ENCODE results near the gene KRT82.
"Not testable (repeated sequence)": the region's sequence is repeated elsewhere in the genome, so short reads cannot be mapped to it uniquely, and the experiment has no call there.

The KRT82 gene

DNA sequence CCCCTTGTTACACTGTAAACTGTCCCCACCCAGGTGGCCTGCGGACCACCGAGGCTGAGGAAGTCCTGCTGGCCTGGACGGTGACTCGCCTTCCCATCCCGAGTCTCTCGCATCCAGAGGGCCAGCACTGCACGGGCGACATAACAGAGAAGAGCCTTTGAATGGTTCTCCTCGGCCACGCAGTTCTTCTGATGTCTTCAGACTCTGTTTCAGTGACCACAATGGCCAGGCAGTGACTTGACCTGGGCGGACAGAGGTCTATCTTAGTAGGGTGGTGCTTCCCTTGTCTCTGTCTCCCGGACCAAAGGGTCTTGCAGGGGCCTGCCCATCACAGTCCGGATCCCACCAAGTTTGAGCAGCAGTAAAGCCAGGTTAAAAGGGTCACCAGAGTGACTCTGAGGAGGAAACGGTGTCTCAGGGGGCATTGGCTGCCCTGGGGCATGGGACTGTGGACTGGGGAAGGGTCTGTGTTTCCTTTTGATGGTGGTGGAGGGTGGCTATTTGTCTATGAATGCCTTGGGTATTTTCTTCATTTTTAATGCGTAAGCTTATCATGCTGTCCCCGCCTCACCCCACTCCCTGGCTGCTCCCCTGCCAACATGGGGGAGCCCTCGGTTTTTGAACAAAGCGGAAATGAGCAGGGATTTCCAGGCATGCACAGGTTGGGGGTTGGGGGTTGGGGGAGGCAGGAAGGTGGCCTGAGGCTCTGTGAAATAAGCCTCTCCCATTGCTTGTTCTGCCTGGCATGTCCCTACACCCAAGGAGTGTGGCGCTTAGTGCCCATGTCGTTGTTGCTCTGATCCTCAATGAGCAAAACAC lies 49.2 kb downstream of the KRT82 start:
- no peak for DNase-seq

DNA sequence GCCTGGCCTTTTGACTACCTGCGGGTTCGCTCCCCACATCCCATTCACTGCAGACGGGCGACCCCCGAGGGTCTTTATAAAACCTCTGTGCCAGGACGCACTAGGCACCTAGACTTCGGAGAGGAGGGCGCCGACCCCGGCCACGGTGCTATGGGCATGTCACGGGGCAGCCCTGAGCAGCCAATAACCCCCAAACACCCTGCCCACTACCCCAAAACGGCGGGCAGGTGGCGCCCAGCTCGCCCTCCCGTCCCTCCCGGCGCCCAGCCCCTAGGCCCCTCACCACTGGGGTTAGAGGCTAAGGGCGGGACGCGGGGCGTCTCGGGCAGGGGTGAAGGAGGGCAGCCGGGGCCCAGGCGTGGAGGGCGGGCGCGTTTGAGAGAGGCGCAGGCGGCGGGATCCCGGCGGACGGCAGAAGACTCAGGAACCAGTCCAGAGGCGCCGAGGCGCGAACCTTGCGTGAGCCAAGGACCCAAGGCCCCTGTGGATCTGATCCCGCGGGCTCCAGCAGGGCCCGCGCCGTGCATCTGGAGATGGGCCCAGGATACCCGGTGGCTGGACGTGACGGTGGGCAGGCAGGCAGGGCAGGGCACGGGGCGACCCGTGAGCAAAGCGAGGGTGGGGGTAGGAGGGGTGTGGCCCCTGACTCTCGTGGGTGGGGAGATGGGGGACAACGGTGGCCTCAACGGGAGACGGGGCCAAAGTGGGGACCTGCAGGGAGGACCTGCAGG lies 49.9 kb downstream of the KRT82 start:
- no peak for DNase-seq

DNA sequence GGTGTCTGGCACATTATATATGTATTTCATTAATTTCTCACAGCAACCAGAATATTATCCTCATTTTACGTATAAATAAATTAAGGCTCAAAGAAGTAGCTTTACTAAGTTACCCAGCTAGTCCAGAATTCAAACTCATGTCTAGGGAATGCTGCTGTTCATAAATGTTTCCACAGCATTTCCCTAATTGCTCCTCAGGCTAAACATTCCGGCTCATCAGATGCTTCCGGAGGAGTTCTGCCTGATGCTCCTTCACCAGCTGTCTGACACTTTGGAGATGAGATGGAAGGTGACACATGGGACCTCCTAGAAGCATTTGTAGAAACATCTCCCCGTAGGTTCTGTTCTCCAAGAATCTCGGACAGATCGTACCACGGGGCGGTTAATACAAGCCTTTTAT lies 51.0 kb downstream of the KRT82 start:
- DNase-seq, result no peak

DNA sequence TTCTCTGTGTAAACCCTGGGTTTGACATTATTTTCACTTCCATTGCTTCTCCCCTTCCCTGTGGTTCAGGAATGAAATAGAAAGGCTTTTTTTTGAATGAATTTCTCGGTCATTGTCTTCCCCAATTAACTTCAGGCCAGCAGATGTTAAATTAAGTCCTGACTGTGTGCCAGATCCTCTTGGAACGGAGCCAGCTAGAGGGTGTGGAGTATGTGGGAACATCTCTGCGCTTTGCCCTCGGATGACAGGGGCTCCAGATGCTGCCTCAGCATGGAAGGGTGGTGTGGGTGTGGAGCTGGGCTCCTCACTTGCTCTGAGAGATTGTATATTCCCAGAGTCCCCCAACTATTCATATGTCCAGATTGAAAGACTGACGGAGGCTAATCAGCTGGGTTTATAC lies 51.9 kb downstream of the KRT82 start:
- no peak for DNase-seq

- no peak for DNase-seq
These were observed 52.4 kb downstream of the KRT82 start for GRCh38 chr12:52353766-52354165.

GRCh38 chr12:52352951-52353350 lies 53.2 kb downstream of the KRT82 start:
- DNase-seq, result no peak

GRCh38 chr12:52351196-52352059 lies 54.7 kb downstream of the KRT82 start:
- no peak for DNase-seq

- DNase-seq, result no peak
These were observed 55.3 kb downstream of the KRT82 start for GRCh38 chr12:52350786-52351185.

- no peak for DNase-seq
These were observed 56.0 kb downstream of the KRT82 start for GRCh38 chr12:52350021-52350620.

- DNase-seq, result no peak
These were observed 56.9 kb downstream of the KRT82 start for GRCh38 chr12:52349196-52349595.

DNA sequence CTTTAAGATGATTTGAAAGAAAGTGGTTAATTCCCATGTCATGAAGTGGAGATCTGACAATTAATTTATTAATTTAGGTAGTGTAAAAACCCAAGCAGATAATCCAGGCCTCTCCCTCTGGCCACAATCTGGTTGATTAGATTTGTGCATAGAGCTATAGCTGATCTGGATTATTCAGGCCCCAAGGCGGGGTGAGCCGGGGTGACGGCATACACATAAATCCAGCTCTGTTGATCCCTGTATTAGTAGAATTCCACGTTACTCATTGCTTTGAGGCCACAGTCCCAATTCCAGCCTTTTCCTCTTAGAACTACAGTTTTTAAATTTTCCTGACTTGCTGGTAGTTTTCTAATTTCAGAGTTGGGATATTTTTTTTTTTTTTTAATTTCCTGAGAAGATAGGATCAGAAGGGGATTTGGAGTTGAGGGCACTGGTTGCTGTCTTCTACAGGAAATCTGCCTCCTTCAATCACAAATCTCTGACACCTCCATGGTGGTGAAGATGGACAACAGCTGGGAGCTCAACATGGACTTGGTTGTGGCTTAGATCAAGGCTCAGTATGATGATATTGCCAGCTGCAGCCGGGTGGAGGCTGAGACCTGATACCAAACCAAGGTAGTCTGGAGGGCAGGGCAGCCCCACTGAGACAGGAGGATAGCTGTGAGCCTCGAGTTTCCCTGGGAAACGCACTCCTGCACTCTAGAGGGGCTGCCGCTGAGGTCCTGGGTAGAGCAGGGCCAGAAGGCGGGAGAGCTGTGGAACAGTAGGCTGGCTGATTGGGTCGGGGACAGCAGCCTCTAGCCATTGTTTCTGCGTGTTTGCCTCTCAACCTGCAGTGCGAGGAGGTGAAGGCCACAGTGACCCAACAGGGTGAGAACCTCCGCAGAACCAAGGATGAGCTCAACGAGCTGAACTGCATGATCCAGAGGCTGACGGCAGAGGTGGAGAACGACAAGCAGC lies 58.3 kb downstream of the KRT82 start:
- no peak for DNase-seq

GRCh38 chr12:52347016-52347415 lies 59.1 kb downstream of the KRT82 start:
- DNase-seq, result no peak

GRCh38 chr12:52346593-52346992 lies 59.5 kb downstream of the KRT82 start:
- DNase-seq, result no peak

DNA sequence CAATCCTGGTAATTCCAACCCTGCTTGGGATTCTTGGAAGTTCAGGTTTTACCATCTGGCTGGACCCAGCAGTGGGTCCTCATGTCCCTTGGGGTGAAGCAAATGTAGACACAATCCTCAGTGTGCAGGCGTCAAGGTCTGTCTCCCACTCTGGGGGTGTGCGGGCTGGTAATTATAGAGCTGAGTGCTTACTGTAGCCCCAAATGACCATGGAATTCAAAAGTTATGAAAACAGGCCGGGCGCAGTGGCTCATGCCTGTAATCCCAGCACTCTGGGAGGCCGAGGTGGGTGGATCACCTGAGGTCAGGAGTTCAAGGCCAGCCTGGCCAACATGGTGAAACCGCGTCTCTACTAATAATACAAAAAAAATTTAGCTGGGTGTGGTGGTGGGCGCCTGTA lies 61.1 kb downstream of the KRT82 start:
- not testable (repeated sequence) for DNase-seq

GRCh38 chr12:52344111-52344510 lies 62.0 kb downstream of the KRT82 start:
- DNase-seq, result no peak

All from SIG-M5 (cell line).